Measurements from ENCODE around the gene PACRG.

DNA sequence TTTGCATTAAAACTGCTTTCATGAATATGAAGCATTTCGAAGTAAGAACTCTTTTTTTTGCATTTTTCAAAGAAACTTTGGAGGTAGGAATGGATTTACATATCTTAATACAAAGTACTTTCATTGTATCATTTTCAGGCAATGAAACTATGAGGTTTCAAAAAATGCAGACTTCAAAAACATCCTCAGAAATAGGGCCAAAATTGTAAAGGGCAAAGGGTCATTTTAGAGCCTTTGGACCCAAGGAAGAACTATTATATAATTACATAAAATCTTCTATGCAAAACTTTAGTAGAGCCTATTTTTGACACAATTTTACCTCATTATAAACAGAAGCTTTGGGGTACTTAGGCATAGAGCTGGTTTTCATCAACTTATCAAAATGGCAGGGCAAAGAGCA is 5.1 kb upstream of the PACRG start:
- TF ChIP-seq CTCF (IDR thresholded peaks at IDR 0.05): no peak
- TF ChIP-seq, protein P1, sequence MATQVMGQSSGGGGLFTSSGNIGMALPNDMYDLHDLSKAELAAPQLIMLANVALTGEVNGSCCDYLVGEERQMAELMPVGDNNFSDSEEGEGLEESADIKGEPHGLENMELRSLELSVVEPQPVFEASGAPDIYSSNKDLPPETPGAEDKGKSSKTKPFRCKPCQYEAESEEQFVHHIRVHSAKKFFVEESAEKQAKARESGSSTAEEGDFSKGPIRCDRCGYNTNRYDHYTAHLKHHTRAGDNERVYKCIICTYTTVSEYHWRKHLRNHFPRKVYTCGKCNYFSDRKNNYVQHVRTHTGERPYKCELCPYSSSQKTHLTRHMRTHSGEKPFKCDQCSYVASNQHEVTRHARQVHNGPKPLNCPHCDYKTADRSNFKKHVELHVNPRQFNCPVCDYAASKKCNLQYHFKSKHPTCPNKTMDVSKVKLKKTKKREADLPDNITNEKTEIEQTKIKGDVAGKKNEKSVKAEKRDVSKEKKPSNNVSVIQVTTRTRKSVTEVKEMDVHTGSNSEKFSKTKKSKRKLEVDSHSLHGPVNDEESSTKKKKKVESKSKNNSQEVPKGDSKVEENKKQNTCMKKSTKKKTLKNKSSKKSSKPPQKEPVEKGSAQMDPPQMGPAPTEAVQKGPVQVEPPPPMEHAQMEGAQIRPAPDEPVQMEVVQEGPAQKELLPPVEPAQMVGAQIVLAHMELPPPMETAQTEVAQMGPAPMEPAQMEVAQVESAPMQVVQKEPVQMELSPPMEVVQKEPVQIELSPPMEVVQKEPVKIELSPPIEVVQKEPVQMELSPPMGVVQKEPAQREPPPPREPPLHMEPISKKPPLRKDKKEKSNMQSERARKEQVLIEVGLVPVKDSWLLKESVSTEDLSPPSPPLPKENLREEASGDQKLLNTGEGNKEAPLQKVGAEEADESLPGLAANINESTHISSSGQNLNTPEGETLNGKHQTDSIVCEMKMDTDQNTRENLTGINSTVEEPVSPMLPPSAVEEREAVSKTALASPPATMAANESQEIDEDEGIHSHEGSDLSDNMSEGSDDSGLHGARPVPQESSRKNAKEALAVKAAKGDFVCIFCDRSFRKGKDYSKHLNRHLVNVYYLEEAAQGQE (IDR thresholded peaks at IDR 0.05; ENCODE audit: low read depth, low read length): no peak
